ENCODE data around the gene OTUB2.

The OTUB2 gene

GRCh38 chr14:93980456-93981201, 45.5 kb upstream of the OTUB2 start:
- H3K4me3 Mint-ChIP-seq = no peak overlapping the region
- TF ChIP-seq CTCF (IDR thresholded peaks at IDR 0.05) = no peak
- peak overlapping the region; percentile 95 for H3K27ac Mint-ChIP-seq
- H3K9me3 Mint-ChIP-seq = no peaks in the 10 kb centered on the region
- peaks cover 36% of the 10 kb centered on the region for H3K4me1 Mint-ChIP-seq
- H3K36me3 Mint-ChIP-seq (ENCODE audit: low read depth) = no peaks in the 10 kb centered on the region
- no peak for DNase-seq
- H3K27me3 Mint-ChIP-seq (ENCODE audit: low read depth, poor library complexity) = peaks cover 19% of the 10 kb centered on the region

GRCh38 chr14:93981316-93982229, 44.6 kb upstream of the OTUB2 start:
- no peak overlapping the region for H3K4me3 Mint-ChIP-seq
- no peak overlapping the region for H3K27ac Mint-ChIP-seq
- peaks cover 32% of the 10 kb centered on the region for H3K4me1 Mint-ChIP-seq
- no peak for TF ChIP-seq CTCF (IDR thresholded peaks at IDR 0.05)
- DNase-seq = no peak
- peaks cover 14% of the 10 kb centered on the region for H3K27me3 Mint-ChIP-seq (ENCODE audit: low read depth, poor library complexity)
- H3K36me3 Mint-ChIP-seq (ENCODE audit: low read depth) = no peaks in the 10 kb centered on the region
- H3K9me3 Mint-ChIP-seq = no peaks in the 10 kb centered on the region

GRCh38 chr14:93982230-93983007, 43.7 kb upstream of the OTUB2 start:
- no peaks in the 10 kb centered on the region for H3K9me3 Mint-ChIP-seq
- H3K36me3 Mint-ChIP-seq (ENCODE audit: low read depth) = no peaks in the 10 kb centered on the region
- DNase-seq = no peak
- no peak overlapping the region for H3K4me3 Mint-ChIP-seq
- no peak for TF ChIP-seq CTCF (IDR thresholded peaks at IDR 0.05)
- peaks cover 13% of the 10 kb centered on the region for H3K27me3 Mint-ChIP-seq (ENCODE audit: low read depth, poor library complexity)
- H3K4me1 Mint-ChIP-seq = peaks cover 35% of the 10 kb centered on the region
- peak overlapping the region; percentile 75 for H3K27ac Mint-ChIP-seq

GRCh38 chr14:93984070-93984469, 42.1 kb upstream of the OTUB2 start:
- Mint-ChIP-seq H3K27ac (no peak overlapping the region), H3K9me3 (no peaks in the 10 kb centered on the region), H3K4me3 (no peak overlapping the region), H3K36me3 (ENCODE audit: low read depth) (no peaks in the 10 kb centered on the region), H3K27me3 (ENCODE audit: low read depth, poor library complexity) (peaks cover 13% of the 10 kb centered on the region), H3K4me1 (peaks cover 37% of the 10 kb centered on the region)
- no peak for DNase-seq
- TF ChIP-seq CTCF (IDR thresholded peaks at IDR 0.05) = no peak

GRCh38 chr14:93984987-93985410, 41.1 kb upstream of the OTUB2 start:
- Mint-ChIP-seq H3K9me3 (no peaks in the 10 kb centered on the region), H3K4me3 (no peak overlapping the region), H3K27ac (no peak overlapping the region), H3K4me1 (peaks cover 37% of the 10 kb centered on the region), H3K27me3 (ENCODE audit: low read depth, poor library complexity) (peaks cover 13% of the 10 kb centered on the region), H3K36me3 (ENCODE audit: low read depth) (no peaks in the 10 kb centered on the region)
- TF ChIP-seq CTCF (IDR thresholded peaks at IDR 0.05) = no peak
- DNase-seq = peak; percentile 46
